HEK293T (cell line): ENCODE results near the gene CCDC127.
"Not testable (repeated sequence)": the region's sequence is repeated elsewhere in the genome, so short reads cannot be mapped to it uniquely, and the experiment has no call there.

ENCODE experiments used
- CTCF ChIA-PET: fragments of 350-600 bp; formaldehyde crosslinking; extraction: SDS; loops from one replicate; lab custom pipeline; 2021; ENCODE audit warnings: antibody characterized with exemption, inconsistent platforms; lab: Yijun Ruan, JAX
- POLR2A ChIA-PET: fragments of 350-600 bp; formaldehyde crosslinking; extraction: SDS; loops from one replicate; lab custom pipeline; 2020; ENCODE audit warnings: antibody characterized with exemption, inconsistent platforms; lab: Yijun Ruan, JAX
- DNase-seq: peaks from one replicate; pipeline ENCODE4 v3.0.0; 2012; ENCODE audit warnings: mixed read lengths; ENCODE audit errors: extremely low spot score
- ARNT ChIP-seq: fragments of 450-650 bp; IDR thresholded peaks from 2 replicates; pipeline ENCODE4 v1.6.1; 2017; ENCODE audit warnings: mild to moderate bottlenecking
- BHLHE40 ChIP-seq: fragments of 450-650 bp; IDR thresholded peaks from 2 replicates; pipeline ENCODE4 v1.6.1; 2016; ENCODE audit warnings: mild to moderate bottlenecking, moderate library complexity, borderline replicate concordance
- CTBP1 ChIP-seq: fragments of 450-650 bp; IDR thresholded peaks from 2 replicates; pipeline ENCODE4 v1.6.1; 2016; ENCODE audit warnings: borderline replicate concordance
- ELF4 ChIP-seq: fragments of 450-650 bp; IDR thresholded peaks from 2 replicates; pipeline ENCODE4 v1.6.1; 2017; ENCODE audit warnings: antibody characterized with exemption
- FOXA1 ChIP-seq: fragments of 450-650 bp; IDR thresholded peaks from 2 replicates; pipeline ENCODE4 v1.6.1; 2016; ENCODE audit warnings: mild to moderate bottlenecking
- FOXK2 ChIP-seq: fragments of 450-650 bp; IDR thresholded peaks from 2 replicates; pipeline ENCODE4 v1.6.1; 2016; ENCODE audit warnings: mild to moderate bottlenecking
- FOXM1 ChIP-seq: fragments of 450-650 bp; IDR thresholded peaks from 2 replicates; pipeline ENCODE4 v1.6.1; 2017; ENCODE audit warnings: mild to moderate bottlenecking, borderline replicate concordance
- HDGF ChIP-seq: fragments of 450-650 bp; IDR thresholded peaks from 2 replicates; pipeline ENCODE4 v1.6.1; 2017; ENCODE audit warnings: antibody characterized with exemption, borderline replicate concordance
- L3MBTL2 ChIP-seq: fragments of 450-650 bp; conservative IDR thresholded peaks from 2 replicates; pipeline ENCODE4 v1.6.1; 2016; ENCODE audit warnings: mild to moderate bottlenecking
- LEF1 ChIP-seq: fragments of 450-650 bp; IDR thresholded peaks from 2 replicates; pipeline ENCODE4 v1.6.1; 2017; ENCODE audit warnings: mild to moderate bottlenecking, borderline replicate concordance
- NFRKB ChIP-seq: fragments of 450-650 bp; IDR thresholded peaks from 2 replicates; pipeline ENCODE4 v1.6.1; 2016; ENCODE audit warnings: mild to moderate bottlenecking, moderate library complexity
- PKNOX1 ChIP-seq: fragments of 450-650 bp; IDR thresholded peaks from 2 replicates; pipeline ENCODE4 v1.6.1; 2016
- SP1 ChIP-seq: fragments of 450-650 bp; IDR thresholded peaks from 2 replicates; pipeline ENCODE4 v1.6.1; 2017
- SUZ12 ChIP-seq: fragments of 450-650 bp; IDR thresholded peaks from 2 replicates; pipeline ENCODE4 v1.6.1; 2016; ENCODE audit warnings: mild to moderate bottlenecking
- TARDBP ChIP-seq: fragments of 450-650 bp; IDR thresholded peaks from 2 replicates; pipeline ENCODE4 v1.6.1; 2016
- ZNF384 ChIP-seq: fragments of 450-650 bp; IDR thresholded peaks from 2 replicates; pipeline ENCODE4 v1.6.1; 2016

Gene CCDC127

GRCh38 chr5:219991-220390 is 2.0 kb upstream of the CCDC127 start:
- POLR2A ChIA-PET: no interaction called here
- CTCF ChIA-PET: interaction anchor here (0.7 kb wide), 1 partner anchor 31 kb away, joined by 3 read pairs; no protein-coding TSS in a partner anchor

GRCh38 chr5:219460-219863 is 1.5 kb upstream of the CCDC127 start:
- ChIA-PET POLR2A (interaction anchor here (0.9 to 1.6 kb wide), 2 partner anchors 52 to 53 kb away, joined by 3 to 4 read pairs; partner anchors contain the start of gene PDCD6), CTCF (interaction anchor here (0.7 kb wide), 1 partner anchor 31 kb away, joined by 3 read pairs; no protein-coding TSS in a partner anchor)
- TF ChIP-seq ZNF384: no peak
- TF ChIP-seq BHLHE40: no peak
- TF ChIP-seq FOXK2: no peak
- TF ChIP-seq CTBP1: no peak
- no peak for TF ChIP-seq L3MBTL2
- no peak for TF ChIP-seq TARDBP
- no peak for TF ChIP-seq SUZ12
- no peak for TF ChIP-seq FOXA1
- TF ChIP-seq PKNOX1: no peak
- DNase-seq: no peak

More at GRCh38 chr5:219991-220390, 2.0 kb upstream of the CCDC127 start:
- no peak for DNase-seq
- no peak for TF ChIP-seq BHLHE40
- TF ChIP-seq SUZ12: no peak
- TF ChIP-seq HDGF: no peak
- no peak for TF ChIP-seq FOXA1
- TF ChIP-seq SP1: no peak
- no peak for TF ChIP-seq ELF4
- no peak for TF ChIP-seq TARDBP
- no peak for TF ChIP-seq LEF1
- no peak for TF ChIP-seq NFRKB
- no peak for TF ChIP-seq FOXK2
- TF ChIP-seq ARNT: no peak
- TF ChIP-seq CTBP1: no peak
- TF ChIP-seq ZNF384: no peak

- no peak for DNase-seq
- no peak for TF ChIP-seq ELF4
- no peak for TF ChIP-seq L3MBTL2
- no peak for TF ChIP-seq SUZ12
- TF ChIP-seq NFRKB: no peak
- TF ChIP-seq SP1: no peak
- TF ChIP-seq FOXM1: no peak
- TF ChIP-seq BHLHE40: no peak
- no peak for TF ChIP-seq HDGF
- POLR2A ChIA-PET: interaction anchor here (0.6 to 1.9 kb wide), 19 partner anchors 9 to 424 kb away, joined by 3 to 16 read pairs (median 3); partner anchors contain the start of genes LRRC14B, PDCD6 and PLEKHG4B
- CTCF ChIA-PET: interaction anchor here (0.7 to 1.5 kb wide), 2 partner anchors 9 to 30 kb away, joined by 3 to 4 read pairs; no protein-coding TSS in a partner anchor
Observed at GRCh38 chr5:218457-219291, 721 bp upstream of the CCDC127 start.

GRCh38 chr5:216076-216475 is 1.9 kb downstream of the CCDC127 start:
- CTCF ChIA-PET, DNase-seq, POLR2A ChIA-PET: not testable (repeated sequence)

GRCh38 chr5:215256-215655 is 2.7 kb downstream of the CCDC127 start:
- POLR2A ChIA-PET, CTCF ChIA-PET, DNase-seq: not testable (repeated sequence)

GRCh38 chr5:213803-214395 is 4.1 kb downstream of the CCDC127 start:
- ChIA-PET POLR2A (no interaction called here), CTCF (no interaction called here)
- no peak for TF ChIP-seq TARDBP
- no peak for TF ChIP-seq PKNOX1
- no peak for TF ChIP-seq FOXM1
- TF ChIP-seq HDGF: no peak
- TF ChIP-seq ZNF384: no peak
- TF ChIP-seq BHLHE40: no peak
- TF ChIP-seq FOXA1: no peak
- TF ChIP-seq SUZ12: no peak
- no peak for TF ChIP-seq ELF4
- no peak for TF ChIP-seq CTBP1
- TF ChIP-seq L3MBTL2: no peak
- TF ChIP-seq ARNT: no peak
- no peak for TF ChIP-seq NFRKB
- TF ChIP-seq SP1: no peak
- TF ChIP-seq FOXK2: no peak
- TF ChIP-seq LEF1: no peak
- no peak for DNase-seq
